Measurements from ENCODE around the gene JAG2. TPM values are rescaled to one million over a fixed set of nuclear protein-coding genes. Genes with fewer than 3 reads are reported as not detected.

JAG2 gene
- total RNA-seq, 3 donors from 2014 or later, result 4.2 to 15.4 (median 13.1) TPM

GRCh38 chr14:105158794-105159193 is 9.8 kb downstream of the JAG2 start:
- intact Hi-C loops (cut with DNase I; ENCODE audit: low total_unique reads), result no loop called here
- peak overlapping the region in 1 of 2 donors; percentile 43 for H3K27ac ChIP-seq
- no peaks in the 10 kb centered on the region for H3K9me3 ChIP-seq
- no peaks in the 10 kb centered on the region for H3K27me3 ChIP-seq
- no peaks in the 10 kb centered on the region for H3K36me3 ChIP-seq
- DNase-seq (ENCODE audit: low spot score in 2 of 2), result no peak
- no peak overlapping the region for H3K4me3 ChIP-seq
- no peak for TF ChIP-seq POLR2AphosphoS5 (IDR thresholded peaks at IDR 0.05)
- TF ChIP-seq CTCF (IDR thresholded peaks at IDR 0.05), result no peak
- TF ChIP-seq POLR2A (IDR thresholded peaks at IDR 0.05), result no peak
- no peaks in the 10 kb centered on the region for H3K4me1 ChIP-seq

- intact Hi-C loops (cut with DNase I; ENCODE audit: low total_unique reads), result no loop called here
- TF ChIP-seq POLR2A (IDR thresholded peaks at IDR 0.05) (no peak), POLR2AphosphoS5 (IDR thresholded peaks at IDR 0.05) (no peak), CTCF (IDR thresholded peaks at IDR 0.05) (no peak)
- H3K9me3 ChIP-seq, result no peaks in the 10 kb centered on the region
- DNase-seq (ENCODE audit: low spot score in 2 of 2), result no peak
- H3K4me1 ChIP-seq, result no peaks in the 10 kb centered on the region
- H3K27ac ChIP-seq, result no peak overlapping the region
- no peaks in the 10 kb centered on the region for H3K27me3 ChIP-seq
- no peaks in the 10 kb centered on the region for H3K36me3 ChIP-seq
- no peak overlapping the region for H3K4me3 ChIP-seq
Measured at GRCh38 chr14:105157872-105158271, 10.7 kb downstream of the JAG2 start.

GRCh38 chr14:105156414-105157375 is 11.9 kb downstream of the JAG2 start:
- Histone ChIP-seq H3K9me3 (no peaks in the 10 kb centered on the region), H3K4me3 (no peak overlapping the region), H3K27ac (no peak overlapping the region), H3K36me3 (no peaks in the 10 kb centered on the region), H3K27me3 (no peaks in the 10 kb centered on the region), H3K4me1 (no peaks in the 10 kb centered on the region)
- intact Hi-C loops (cut with DNase I; ENCODE audit: low total_unique reads), result no loop called here
- TF ChIP-seq POLR2A (IDR thresholded peaks at IDR 0.05) (no peak), POLR2AphosphoS5 (IDR thresholded peaks at IDR 0.05) (no peak), CTCF (IDR thresholded peaks at IDR 0.05) (no peak)
- DNase-seq (ENCODE audit: low spot score in 2 of 2), result no peak

GRCh38 chr14:105155681-105156413 is 12.7 kb downstream of the JAG2 start:
- TF ChIP-seq POLR2AphosphoS5 (IDR thresholded peaks at IDR 0.05) (no peak), CTCF (IDR thresholded peaks at IDR 0.05) (no peak), POLR2A (IDR thresholded peaks at IDR 0.05) (no peak)
- H3K9me3 ChIP-seq, result no peaks in the 10 kb centered on the region
- intact Hi-C loops (cut with DNase I; ENCODE audit: low total_unique reads), result no loop called here
- H3K4me1 ChIP-seq, result no peaks in the 10 kb centered on the region
- no peak overlapping the region for H3K4me3 ChIP-seq
- no peaks in the 10 kb centered on the region for H3K27me3 ChIP-seq
- DNase-seq (ENCODE audit: low spot score in 2 of 2), result no peak
- no peak overlapping the region for H3K27ac ChIP-seq
- no peaks in the 10 kb centered on the region for H3K36me3 ChIP-seq

Data from breast epithelium (tissue), 4 donors.